IPS-NIHi7 (cell line): Measurements from ENCODE around the gene SPATS1.

Source experiments
- DNase-seq: peaks from one replicate; pipeline ENCODE4 v3.0.0; 2012; ENCODE audit warnings: mixed read lengths; ENCODE audit errors: extremely low spot score

Gene SPATS1

DNA sequence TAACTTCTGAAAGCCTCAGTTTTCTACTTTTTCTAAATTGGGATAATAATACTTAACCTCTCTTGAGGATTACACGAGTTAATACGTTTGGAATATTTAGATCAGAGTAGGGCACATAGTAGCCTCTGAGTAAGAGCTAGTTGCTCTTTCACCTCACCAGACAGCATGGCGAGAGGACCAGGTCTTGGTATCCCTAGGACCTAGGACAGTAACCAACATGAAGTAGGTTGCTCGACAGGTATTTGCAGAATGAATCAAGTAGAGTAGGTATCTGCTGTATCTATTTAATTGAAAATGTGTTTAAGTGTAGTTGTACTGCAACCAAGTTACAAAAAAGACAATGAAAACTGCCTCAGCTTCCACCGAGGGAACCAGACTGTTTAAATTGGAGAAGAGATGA lies 46.4 kb downstream of the SPATS1 start:
- DNase-seq: no peak

- DNase-seq: no peak
Measured at GRCh38 chr6:44390158-44390683, 47.8 kb downstream of the SPATS1 start.
